ENCODE measurements around the gene FGF4.
A peak's percentile ranks its signal among the peaks of the same experiment; 100 is the strongest.

FGF4 gene

GRCh38 chr11:69804769-69805508 is 29.8 kb upstream of the FGF4 start:
- no peak for DNase-seq

GRCh38 chr11:69803604-69804218 is 28.6 kb upstream of the FGF4 start:
- DNase-seq, result no peak

- no peak for DNase-seq
Observed at GRCh38 chr11:69803022-69803421, 27.9 kb upstream of the FGF4 start.

- DNase-seq, result no peak
Observed at GRCh38 chr11:69802590-69802989, 27.4 kb upstream of the FGF4 start.

- DNase-seq, result peak; percentile 29
Observed at GRCh38 chr11:69801513-69802335, 26.6 kb upstream of the FGF4 start.

GRCh38 chr11:69800278-69800677 is 25.1 kb upstream of the FGF4 start:
- DNase-seq, result no peak

GRCh38 chr11:69799582-69799981 is 24.4 kb upstream of the FGF4 start:
- DNase-seq, result no peak

- no peak for DNase-seq
Observed at GRCh38 chr11:69799097-69799496, 24.0 kb upstream of the FGF4 start.

- DNase-seq, result no peak
Observed at GRCh38 chr11:69797737-69798528, 22.8 kb upstream of the FGF4 start.

- no peak for DNase-seq
Observed at GRCh38 chr11:69797156-69797555, 22.0 kb upstream of the FGF4 start.

- DNase-seq, result no peak
Observed at GRCh38 chr11:69796063-69796462, 20.9 kb upstream of the FGF4 start.

GRCh38 chr11:69791276-69792180 is 16.4 kb upstream of the FGF4 start:
- no peak for DNase-seq

GRCh38 chr11:69788956-69789355 is 13.8 kb upstream of the FGF4 start:
- DNase-seq, result no peak

- DNase-seq, result no peak
Observed at GRCh38 chr11:69787906-69788305, 12.8 kb upstream of the FGF4 start.

GRCh38 chr11:69787457-69787856 is 12.3 kb upstream of the FGF4 start:
- no peak for DNase-seq

- no peak for DNase-seq
Observed at GRCh38 chr11:69781241-69781640, 6.1 kb upstream of the FGF4 start.

GRCh38 chr11:69778373-69778772 is 3.2 kb upstream of the FGF4 start:
- no peak for DNase-seq

GRCh38 chr11:69774354-69775162 is 583 bp downstream of the FGF4 start:
- DNase-seq, result no peak

GRCh38 chr11:69773626-69774353 is 1.4 kb downstream of the FGF4 start:
- DNase-seq, result no peak

GRCh38 chr11:69771466-69771865 is 3.7 kb downstream of the FGF4 start:
- DNase-seq, result no peak
